NB4 (cell line): ENCODE results near the gene PARD3.

Experiments used
- POLR2A ChIP-seq: IDR thresholded peaks from 2 replicates; pipeline ENCODE4 v1.6.1; 2011; ENCODE audit warnings: mild to moderate bottlenecking; ENCODE audit not compliant: insufficient read length; ENCODE audit errors: extremely low read depth
- TF ChIP-seq, protein P1 (sequence below): IDR thresholded peaks from one replicate; pipeline ENCODE4 v1.5.1; 2012; ENCODE audit warnings: low read depth, low read length
- TF ChIP-seq, protein P2 (sequence below): IDR thresholded peaks from 2 replicates; pipeline ENCODE4 v1.6.1; 2011; ENCODE audit warnings: low read depth, low read length

DNA sequence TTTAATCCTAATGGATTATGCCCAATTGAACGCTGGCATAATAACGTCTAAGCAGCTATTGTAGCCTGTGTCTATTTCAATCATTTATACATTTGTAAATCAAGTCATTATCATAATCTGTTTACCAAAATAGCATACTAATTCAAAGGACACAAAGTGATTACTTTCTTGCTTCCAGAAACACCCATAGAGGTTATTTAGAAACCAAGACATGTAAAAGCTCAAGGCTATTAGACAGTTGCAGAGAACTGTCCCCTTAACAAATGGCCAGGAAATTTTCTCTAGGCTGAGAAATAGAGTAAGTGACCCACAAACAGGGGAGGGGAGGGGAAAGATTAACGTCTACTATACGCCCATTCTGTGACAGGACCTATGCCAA is 455.7 kb downstream of the PARD3 start:
- TF ChIP-seq, protein P1, sequence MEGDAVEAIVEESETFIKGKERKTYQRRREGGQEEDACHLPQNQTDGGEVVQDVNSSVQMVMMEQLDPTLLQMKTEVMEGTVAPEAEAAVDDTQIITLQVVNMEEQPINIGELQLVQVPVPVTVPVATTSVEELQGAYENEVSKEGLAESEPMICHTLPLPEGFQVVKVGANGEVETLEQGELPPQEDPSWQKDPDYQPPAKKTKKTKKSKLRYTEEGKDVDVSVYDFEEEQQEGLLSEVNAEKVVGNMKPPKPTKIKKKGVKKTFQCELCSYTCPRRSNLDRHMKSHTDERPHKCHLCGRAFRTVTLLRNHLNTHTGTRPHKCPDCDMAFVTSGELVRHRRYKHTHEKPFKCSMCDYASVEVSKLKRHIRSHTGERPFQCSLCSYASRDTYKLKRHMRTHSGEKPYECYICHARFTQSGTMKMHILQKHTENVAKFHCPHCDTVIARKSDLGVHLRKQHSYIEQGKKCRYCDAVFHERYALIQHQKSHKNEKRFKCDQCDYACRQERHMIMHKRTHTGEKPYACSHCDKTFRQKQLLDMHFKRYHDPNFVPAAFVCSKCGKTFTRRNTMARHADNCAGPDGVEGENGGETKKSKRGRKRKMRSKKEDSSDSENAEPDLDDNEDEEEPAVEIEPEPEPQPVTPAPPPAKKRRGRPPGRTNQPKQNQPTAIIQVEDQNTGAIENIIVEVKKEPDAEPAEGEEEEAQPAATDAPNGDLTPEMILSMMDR = no peak
- TF ChIP-seq, protein P2, sequence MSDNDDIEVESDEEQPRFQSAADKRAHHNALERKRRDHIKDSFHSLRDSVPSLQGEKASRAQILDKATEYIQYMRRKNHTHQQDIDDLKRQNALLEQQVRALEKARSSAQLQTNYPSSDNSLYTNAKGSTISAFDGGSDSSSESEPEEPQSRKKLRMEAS = no peak
- TF ChIP-seq POLR2A = no peak
